Osteocyte (in vitro differentiated cells): ENCODE measurements around the gene MFSD6. TPM values are rescaled to one million over a fixed set of nuclear protein-coding genes. Genes with fewer than 3 reads are reported as not detected.

Source experiments
- DNase-seq: peaks from one replicate; pipeline ENCODE4 v3.0.0; 2021; ENCODE audit warnings: mixed read lengths; ENCODE audit not compliant: unreplicated experiment; ENCODE audit errors: extremely low spot score
- H3K27ac Mint-ChIP-seq: one replicate; pipeline ENCODE4 v1.8.0; 2021; ENCODE audit warnings: mild to moderate bottlenecking, mixed read lengths; ENCODE audit not compliant: unreplicated experiment
- H3K27me3 Mint-ChIP-seq: one replicate; pipeline ENCODE4 v1.8.0; 2021; ENCODE audit warnings: mixed read lengths; ENCODE audit not compliant: unreplicated experiment
- H3K36me3 Mint-ChIP-seq: one replicate; pipeline ENCODE4 v1.8.0; 2021; ENCODE audit warnings: mixed read lengths; ENCODE audit not compliant: unreplicated experiment
- H3K4me1 Mint-ChIP-seq: one replicate; pipeline ENCODE4 v1.8.0; 2021; ENCODE audit warnings: mixed read lengths; ENCODE audit not compliant: unreplicated experiment
- H3K4me3 Mint-ChIP-seq: one replicate; pipeline ENCODE4 v1.8.0; 2021; ENCODE audit warnings: mild to moderate bottlenecking, moderate library complexity, mixed read lengths; ENCODE audit not compliant: unreplicated experiment
- H3K9me3 Mint-ChIP-seq: one replicate; pipeline ENCODE4 v1.8.0; 2021; ENCODE audit warnings: mixed read lengths; ENCODE audit not compliant: unreplicated experiment
- CTCF ChIP-seq: fragments of 200-600 bp; sonication (generic); IDR thresholded peaks from 2 replicates; pipeline ENCODE4 v1.5.0; 2021; ENCODE audit warnings: antibody characterized with exemption, mild to moderate bottlenecking, moderate library complexity
- total RNA-seq: library from RNA; stranded (reverse); gene quantifications from 2 replicates; pipeline ENCODE4 v1.2.1, GENCODE V29; 2021

The MFSD6 gene
- total RNA-seq, 1 donor from 2014 or later: 12.1 TPM

GRCh38 chr2:190527918-190528317 is 119.8 kb downstream of the MFSD6 start:
- no peaks in the 10 kb centered on the region for H3K27me3 Mint-ChIP-seq
- DNase-seq: no peak
- H3K36me3 Mint-ChIP-seq: peaks cover 2% of the 10 kb centered on the region
- peaks cover 36% of the 10 kb centered on the region for H3K4me1 Mint-ChIP-seq
- H3K4me3 Mint-ChIP-seq: no peak overlapping the region
- TF ChIP-seq CTCF: no peak
- H3K9me3 Mint-ChIP-seq: no peaks in the 10 kb centered on the region
- H3K27ac Mint-ChIP-seq: no peak overlapping the region

- TF ChIP-seq CTCF: no peak
- peaks cover 2% of the 10 kb centered on the region for H3K36me3 Mint-ChIP-seq
- no peak for DNase-seq
- no peaks in the 10 kb centered on the region for H3K27me3 Mint-ChIP-seq
- H3K4me1 Mint-ChIP-seq: peaks cover 40% of the 10 kb centered on the region
- H3K27ac Mint-ChIP-seq: peak overlapping the region; percentile 18
- no peaks in the 10 kb centered on the region for H3K9me3 Mint-ChIP-seq
- no peak overlapping the region for H3K4me3 Mint-ChIP-seq
These were observed 120.4 kb downstream of the MFSD6 start for GRCh38 chr2:190528521-190529001.

GRCh38 chr2:190529486-190530247 is 121.5 kb downstream of the MFSD6 start:
- no peaks in the 10 kb centered on the region for H3K9me3 Mint-ChIP-seq
- H3K27me3 Mint-ChIP-seq: no peaks in the 10 kb centered on the region
- H3K4me1 Mint-ChIP-seq: peaks cover 46% of the 10 kb centered on the region
- no peaks in the 10 kb centered on the region for H3K36me3 Mint-ChIP-seq
- H3K4me3 Mint-ChIP-seq: no peak overlapping the region
- no peak for DNase-seq
- H3K27ac Mint-ChIP-seq: peak overlapping the region; percentile 79
- no peak for TF ChIP-seq CTCF

- peaks cover 46% of the 10 kb centered on the region for H3K4me1 Mint-ChIP-seq
- H3K4me3 Mint-ChIP-seq: no peak overlapping the region
- no peaks in the 10 kb centered on the region for H3K36me3 Mint-ChIP-seq
- TF ChIP-seq CTCF: no peak
- H3K27ac Mint-ChIP-seq: peak overlapping the region; percentile 79
- no peak for DNase-seq
- H3K27me3 Mint-ChIP-seq: no peaks in the 10 kb centered on the region
- H3K9me3 Mint-ChIP-seq: no peaks in the 10 kb centered on the region
These were observed 122.2 kb downstream of the MFSD6 start for GRCh38 chr2:190530248-190530900.

- H3K27ac Mint-ChIP-seq: no peak overlapping the region
- H3K36me3 Mint-ChIP-seq: peaks cover 5% of the 10 kb centered on the region
- H3K9me3 Mint-ChIP-seq: no peaks in the 10 kb centered on the region
- H3K4me1 Mint-ChIP-seq: peaks cover 62% of the 10 kb centered on the region
- no peak for TF ChIP-seq CTCF
- no peak overlapping the region for H3K4me3 Mint-ChIP-seq
- DNase-seq: no peak
- H3K27me3 Mint-ChIP-seq: no peaks in the 10 kb centered on the region
These were observed 124.4 kb downstream of the MFSD6 start for GRCh38 chr2:190532581-190532980.
